Uterus (tissue), 2 donors: ENCODE results near the gene STK11.

Source experiments
- POLR2A ChIP-seq, 2 donors: fragments of 450-650 bp; IDR thresholded peaks; one replicate each; pipeline ENCODE4 v1.6.1; 2016; ENCODE audit warnings: antibody characterized with exemption in 2 of 2, mild to moderate bottlenecking in 1 of 2, moderate library complexity in 1 of 2
- TF ChIP-seq, protein P1 (sequence below), 4 experiments: fragments of 200-600 bp in 2 of 4; fragments of 450-650 bp in 2 of 4; sonication (generic) in 2 of 4; IDR thresholded peaks; one replicate each; pipeline ENCODE4 v1.5.1; 2016 to 2019; ENCODE audit warnings: antibody characterized with exemption in 4 of 4, mild to moderate bottlenecking in 2 of 4, moderate library complexity in 1 of 4

DNA sequence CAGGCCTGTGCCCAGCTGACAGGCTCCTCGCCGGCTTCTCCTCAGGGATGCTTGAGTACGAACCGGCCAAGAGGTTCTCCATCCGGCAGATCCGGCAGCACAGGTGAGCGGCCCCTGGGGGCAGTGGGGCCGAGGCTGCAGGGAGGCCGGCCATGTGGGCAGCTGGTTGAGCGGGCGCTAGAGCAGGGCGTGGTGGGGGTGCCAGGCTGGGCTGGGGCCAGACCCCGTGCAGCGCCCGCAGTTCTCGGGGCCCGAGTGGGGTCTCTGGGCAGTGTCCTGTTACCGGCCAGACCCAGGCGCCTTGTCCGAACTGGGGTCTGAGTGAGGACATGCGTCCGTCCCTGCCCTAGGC, 16.3 kb downstream of the STK11 start:
- TF ChIP-seq, protein P1, sequence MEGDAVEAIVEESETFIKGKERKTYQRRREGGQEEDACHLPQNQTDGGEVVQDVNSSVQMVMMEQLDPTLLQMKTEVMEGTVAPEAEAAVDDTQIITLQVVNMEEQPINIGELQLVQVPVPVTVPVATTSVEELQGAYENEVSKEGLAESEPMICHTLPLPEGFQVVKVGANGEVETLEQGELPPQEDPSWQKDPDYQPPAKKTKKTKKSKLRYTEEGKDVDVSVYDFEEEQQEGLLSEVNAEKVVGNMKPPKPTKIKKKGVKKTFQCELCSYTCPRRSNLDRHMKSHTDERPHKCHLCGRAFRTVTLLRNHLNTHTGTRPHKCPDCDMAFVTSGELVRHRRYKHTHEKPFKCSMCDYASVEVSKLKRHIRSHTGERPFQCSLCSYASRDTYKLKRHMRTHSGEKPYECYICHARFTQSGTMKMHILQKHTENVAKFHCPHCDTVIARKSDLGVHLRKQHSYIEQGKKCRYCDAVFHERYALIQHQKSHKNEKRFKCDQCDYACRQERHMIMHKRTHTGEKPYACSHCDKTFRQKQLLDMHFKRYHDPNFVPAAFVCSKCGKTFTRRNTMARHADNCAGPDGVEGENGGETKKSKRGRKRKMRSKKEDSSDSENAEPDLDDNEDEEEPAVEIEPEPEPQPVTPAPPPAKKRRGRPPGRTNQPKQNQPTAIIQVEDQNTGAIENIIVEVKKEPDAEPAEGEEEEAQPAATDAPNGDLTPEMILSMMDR (IDR thresholded peaks at IDR 0.05), result no peak
- TF ChIP-seq POLR2A (IDR thresholded peaks at IDR 0.05), result no peak
